Measurements from ENCODE around the gene POLG. TPM values are rescaled to one million over a fixed set of nuclear protein-coding genes. Genes with fewer than 3 reads are reported as not detected.

POLG gene
- total RNA-seq, 4 donors from 2014 or later, result 38.4 to 60.7 (median 52.9) TPM

- no peak for DNase-seq
- TF ChIP-seq POLR2A (IDR thresholded peaks at IDR 0.05), result no peak
- no peak for TF ChIP-seq CTCF (IDR thresholded peaks at IDR 0.05)
- H3K36me3 ChIP-seq, result peaks cover 79 to 100% (median 91%) of the 10 kb centered on the region in 3 donors
- intact Hi-C loops (cut with DNase I), result no loop called here
- peaks cover 0 to 4% (median 0%) of the 10 kb centered on the region in 3 donors for H3K4me1 ChIP-seq
- H3K9me3 ChIP-seq, result no peaks in the 10 kb centered on the region
- H3K4me3 ChIP-seq, result no peak overlapping the region
- 91 to 93% methylated on average over 9 to 10 of the region's 17 CpGs for WGBS, 2 donors
- H3K27me3 ChIP-seq, result no peaks in the 10 kb centered on the region
- H3K27ac ChIP-seq, result no peak overlapping the region
Observed at GRCh38 chr15:89321521-89322410, 12.9 kb downstream of the POLG start.

GRCh38 chr15:89320200-89320599, 14.4 kb downstream of the POLG start:
- Histone ChIP-seq H3K4me1 (no peaks in the 10 kb centered on the region), H3K27ac (no peak overlapping the region), H3K9me3 (no peaks in the 10 kb centered on the region), H3K27me3 (no peaks in the 10 kb centered on the region), H3K4me3 (no peak overlapping the region), H3K36me3 (peaks cover 78 to 100% (median 89%) of the 10 kb centered on the region in 3 donors)
- WGBS, 2 donors, result 83 to 91% methylated on average over 2 of the region's 2 CpGs
- TF ChIP-seq POLR2A (IDR thresholded peaks at IDR 0.05) (no peak), CTCF (IDR thresholded peaks at IDR 0.05) (no peak)
- intact Hi-C loops (cut with DNase I), result no loop called here
- DNase-seq, result no peak

GRCh38 chr15:89319678-89320077, 14.9 kb downstream of the POLG start:
- Histone ChIP-seq H3K27me3 (no peaks in the 10 kb centered on the region), H3K9me3 (no peaks in the 10 kb centered on the region), H3K4me1 (peaks cover 0 to 1% (median 0%) of the 10 kb centered on the region in 3 donors), H3K36me3 (peaks cover 79 to 100% (median 90%) of the 10 kb centered on the region in 3 donors), H3K27ac (no peak overlapping the region), H3K4me3 (no peak overlapping the region)
- WGBS, 2 donors, result 91% methylated on average over 8 to 9 of the region's 9 CpGs
- no peak for TF ChIP-seq CTCF (IDR thresholded peaks at IDR 0.05)
- DNase-seq, result no peak
- intact Hi-C loops (cut with DNase I), result no loop called here

GRCh38 chr15:89317186-89317720, 17.4 kb downstream of the POLG start:
- H3K4me1 ChIP-seq, result peaks cover 0 to 7% (median 0%) of the 10 kb centered on the region in 3 donors
- no peaks in the 10 kb centered on the region for H3K27me3 ChIP-seq
- no peak for DNase-seq
- TF ChIP-seq POLR2A (IDR thresholded peaks at IDR 0.05) (no peak), CTCF (IDR thresholded peaks at IDR 0.05) (no peak)
- no peaks in the 10 kb centered on the region for H3K9me3 ChIP-seq
- intact Hi-C loops (cut with DNase I), result no loop called here
- H3K36me3 ChIP-seq, result peaks cover 56 to 88% (median 66%) of the 10 kb centered on the region in 3 donors
- 43 to 56% methylated on average over 4 of the region's 4 CpGs for WGBS, 2 donors
- H3K4me3 ChIP-seq, result no peak overlapping the region
- H3K27ac ChIP-seq, result no peak overlapping the region

- Histone ChIP-seq H3K4me3 (no peak overlapping the region), H3K27ac (no peak overlapping the region), H3K9me3 (no peaks in the 10 kb centered on the region), H3K27me3 (no peaks in the 10 kb centered on the region), H3K36me3 (peaks cover 49 to 80% (median 58%) of the 10 kb centered on the region in 3 donors), H3K4me1 (peaks cover 0 to 7% (median 0%) of the 10 kb centered on the region in 3 donors)
- 80 to 87% methylated on average over 5 of the region's 5 CpGs for WGBS, 2 donors
- intact Hi-C loops (cut with DNase I), result no loop called here
- no peak for TF ChIP-seq CTCF (IDR thresholded peaks at IDR 0.05)
- TF ChIP-seq POLR2A (IDR thresholded peaks at IDR 0.05), result no peak
- no peak for DNase-seq
Observed at GRCh38 chr15:89316504-89316903, 18.1 kb downstream of the POLG start.

Measured in esophagus squamous epithelium (tissue), 5 donors.